HG03521 (cell line): Measurements from ENCODE around the gene KRTAP1-3.
"Not testable (repeated sequence)": the region's sequence is repeated elsewhere in the genome, so short reads cannot be mapped to it uniquely, and the experiment has no call there.

Experiments used
- ATAC-seq: cut with Tn5 transposase; IDR thresholded peaks from one replicate; pipeline ENCODE4 v1.9.1; 2021; ENCODE audit warnings: mild to moderate bottlenecking, moderate library complexity; ENCODE audit not compliant: unreplicated experiment

KRTAP1-3 gene

GRCh38 chr17:41054556-41054955, 19.9 kb upstream of the KRTAP1-3 start:
- not testable (repeated sequence) for ATAC-seq

GRCh38 chr17:41054025-41054424, 19.4 kb upstream of the KRTAP1-3 start:
- ATAC-seq, result no peak

GRCh38 chr17:41052566-41052965, 17.9 kb upstream of the KRTAP1-3 start:
- no peak for ATAC-seq

- ATAC-seq, result no peak
Measured at GRCh38 chr17:41049110-41049509, 14.4 kb upstream of the KRTAP1-3 start.

- ATAC-seq, result no peak
Measured at GRCh38 chr17:41048441-41048840, 13.8 kb upstream of the KRTAP1-3 start.

- not testable (repeated sequence) for ATAC-seq
Measured at GRCh38 chr17:41046735-41047465, 12.2 kb upstream of the KRTAP1-3 start, which contains the start of gene KRTAP2-1. KRTAP2-1 (minus strand) TSS chr17:41047316; CDS start chr17:41047267, 49 bp downstream.

GRCh38 chr17:41042953-41043352, 8.3 kb upstream of the KRTAP1-3 start:
- no peak for ATAC-seq

- not testable (repeated sequence) for ATAC-seq
Measured at GRCh38 chr17:41040783-41041571, 6.3 kb upstream of the KRTAP1-3 start, which contains the start of gene KRTAP1-1. KRTAP1-1 (minus strand) TSS chr17:41041450; CDS start chr17:41041397, 53 bp downstream.

GRCh38 chr17:41037853-41038350, 3.2 kb upstream of the KRTAP1-3 start:
- ATAC-seq, result no peak

GRCh38 chr17:41029633-41030245, 4.9 kb downstream of the KRTAP1-3 start, which contains the start of gene KRTAP1-4:
KRTAP1-4 (minus strand) TSS chr17:41030195; CDS start chr17:41030078, 117 bp downstream.
- no peak for ATAC-seq

GRCh38 chr17:41026715-41027471, 7.8 kb downstream of the KRTAP1-3 start, which contains the start of gene KRTAP1-5:
KRTAP1-5 (minus strand) TSS chr17:41027208; CDS start chr17:41027155, 53 bp downstream.
- ATAC-seq, result no peak

GRCh38 chr17:41024697-41025096, 10.0 kb downstream of the KRTAP1-3 start:
- ATAC-seq, result no peak

- ATAC-seq, result no peak
Measured at GRCh38 chr17:41020336-41020735, 14.3 kb downstream of the KRTAP1-3 start.

GRCh38 chr17:41019415-41019814, 15.3 kb downstream of the KRTAP1-3 start:
- ATAC-seq, result no peak

GRCh38 chr17:41018541-41018940, 16.1 kb downstream of the KRTAP1-3 start:
- no peak for ATAC-seq

GRCh38 chr17:41016578-41017215, 18.0 kb downstream of the KRTAP1-3 start:
- ATAC-seq, result no peak

- ATAC-seq, result no peak
Measured at GRCh38 chr17:41015454-41015853, 19.2 kb downstream of the KRTAP1-3 start.

- no peak for ATAC-seq
Measured at GRCh38 chr17:41013606-41014005, 21.1 kb downstream of the KRTAP1-3 start.

GRCh38 chr17:41013181-41013580, 21.5 kb downstream of the KRTAP1-3 start:
- ATAC-seq, result no peak
